Astrocyte (in vitro differentiated cells and primary cell): Measurements from ENCODE around the gene ECSCR.

ENCODE experiments used
- EZH2 ChIP-seq: IDR thresholded peaks from 2 replicates; pipeline ENCODE4 v1.6.1; 2012; ENCODE audit warnings: mild to moderate bottlenecking, low read length, inconsistent platforms; ENCODE audit not compliant: insufficient read depth
- TF ChIP-seq, protein P1 (sequence below): IDR thresholded peaks from 2 replicates; pipeline ENCODE4 v1.5.1; 2011; ENCODE audit warnings: low read depth, mild to moderate bottlenecking, inconsistent platforms, low read length, moderate library complexity; ENCODE audit not compliant: insufficient read depth

DNA sequence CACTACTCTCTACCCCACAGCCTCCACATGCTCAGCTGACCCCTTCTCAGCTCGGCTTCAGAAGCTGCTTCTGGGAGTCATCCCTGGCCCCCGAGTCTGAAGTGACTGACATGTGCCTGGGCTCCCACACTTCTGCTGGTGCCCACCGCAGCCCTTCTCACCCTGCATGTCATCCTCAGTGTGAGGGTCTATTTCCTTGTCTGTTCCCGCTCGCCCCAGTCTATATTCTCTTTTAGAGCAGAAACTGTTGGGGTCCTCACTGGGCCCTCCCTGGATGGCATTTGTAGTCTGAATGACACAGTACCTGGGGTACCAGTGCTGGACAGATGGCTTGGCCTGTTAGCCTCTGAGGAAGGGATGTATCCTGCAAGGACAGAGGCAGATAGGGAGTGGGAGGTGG lies 5.3 kb downstream of the ECSCR start:
- TF ChIP-seq EZH2 = no peak
- TF ChIP-seq, protein P1, sequence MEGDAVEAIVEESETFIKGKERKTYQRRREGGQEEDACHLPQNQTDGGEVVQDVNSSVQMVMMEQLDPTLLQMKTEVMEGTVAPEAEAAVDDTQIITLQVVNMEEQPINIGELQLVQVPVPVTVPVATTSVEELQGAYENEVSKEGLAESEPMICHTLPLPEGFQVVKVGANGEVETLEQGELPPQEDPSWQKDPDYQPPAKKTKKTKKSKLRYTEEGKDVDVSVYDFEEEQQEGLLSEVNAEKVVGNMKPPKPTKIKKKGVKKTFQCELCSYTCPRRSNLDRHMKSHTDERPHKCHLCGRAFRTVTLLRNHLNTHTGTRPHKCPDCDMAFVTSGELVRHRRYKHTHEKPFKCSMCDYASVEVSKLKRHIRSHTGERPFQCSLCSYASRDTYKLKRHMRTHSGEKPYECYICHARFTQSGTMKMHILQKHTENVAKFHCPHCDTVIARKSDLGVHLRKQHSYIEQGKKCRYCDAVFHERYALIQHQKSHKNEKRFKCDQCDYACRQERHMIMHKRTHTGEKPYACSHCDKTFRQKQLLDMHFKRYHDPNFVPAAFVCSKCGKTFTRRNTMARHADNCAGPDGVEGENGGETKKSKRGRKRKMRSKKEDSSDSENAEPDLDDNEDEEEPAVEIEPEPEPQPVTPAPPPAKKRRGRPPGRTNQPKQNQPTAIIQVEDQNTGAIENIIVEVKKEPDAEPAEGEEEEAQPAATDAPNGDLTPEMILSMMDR = no peak
